Umbilical cord (tissue), 2 donors: ENCODE data around the gene ATXN10. TPM values are rescaled to one million over a fixed set of nuclear protein-coding genes. Genes with fewer than 3 reads are reported as not detected.
"Not testable (repeated sequence)": the region's sequence is repeated elsewhere in the genome, so short reads cannot be mapped to it uniquely, and the experiment has no call there.

Experiments
- DNase-seq: peaks from one replicate; pipeline ENCODE4 v3.0.0-alpha.2; 2015; ENCODE audit warnings: low spot score
- total RNA-seq: library from RNA; depleted of rRNA; stranded (reverse); fragments of >200 nt; gene quantifications from one replicate; pipeline ENCODE4 v1.2.3, GENCODE V29; 2014; ENCODE audit warnings: low replicate concordance; ENCODE audit not compliant: insufficient read depth

The ATXN10 gene
- total RNA-seq, 1 donor from 2014 or later: 175 TPM

- DNase-seq: peak; percentile 41
These were observed 113.0 kb downstream of the ATXN10 start for GRCh38 chr22:45784357-45785277.

- DNase-seq: peak; percentile 14
These were observed 113.8 kb downstream of the ATXN10 start for GRCh38 chr22:45785458-45785857.

DNA sequence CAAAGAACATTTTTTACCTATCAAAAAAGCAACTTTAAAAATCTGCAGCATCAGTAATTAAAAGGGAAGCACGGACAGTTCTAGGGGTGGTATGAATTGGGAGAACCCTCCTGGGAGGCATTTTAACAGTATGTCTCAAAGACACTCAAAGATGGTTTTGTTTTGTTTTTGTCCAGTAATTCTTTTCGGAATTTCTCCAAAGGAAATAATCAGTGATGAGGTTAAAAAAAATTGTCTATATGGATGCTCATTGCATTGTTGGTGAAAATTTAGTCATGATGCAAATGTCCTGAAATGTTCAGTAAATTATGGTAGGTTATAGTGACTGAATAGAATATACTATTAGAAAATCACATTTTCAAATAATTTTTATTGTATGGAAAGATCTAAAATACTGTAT lies 115.1 kb downstream of the ATXN10 start:
- no peak for DNase-seq

DNA sequence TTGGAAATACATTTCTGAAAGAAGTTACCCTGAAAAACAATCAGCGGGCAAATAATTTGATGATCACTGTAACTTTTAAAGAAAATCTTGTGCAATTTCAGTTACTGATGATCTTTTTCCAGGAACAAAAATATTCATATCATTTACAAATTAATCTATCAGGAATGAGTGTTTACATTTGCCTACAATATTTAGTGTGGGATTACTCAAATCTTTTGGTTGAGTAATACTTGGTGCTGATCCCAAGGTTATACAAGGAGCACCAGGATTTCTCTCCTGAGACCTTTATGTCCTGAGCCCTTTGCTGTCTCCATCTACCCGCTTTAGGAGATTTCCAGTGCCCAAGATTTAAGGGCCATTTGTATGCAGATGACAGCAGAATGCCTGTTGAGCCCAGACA lies 116.1 kb downstream of the ATXN10 start:
- no peak for DNase-seq

DNA sequence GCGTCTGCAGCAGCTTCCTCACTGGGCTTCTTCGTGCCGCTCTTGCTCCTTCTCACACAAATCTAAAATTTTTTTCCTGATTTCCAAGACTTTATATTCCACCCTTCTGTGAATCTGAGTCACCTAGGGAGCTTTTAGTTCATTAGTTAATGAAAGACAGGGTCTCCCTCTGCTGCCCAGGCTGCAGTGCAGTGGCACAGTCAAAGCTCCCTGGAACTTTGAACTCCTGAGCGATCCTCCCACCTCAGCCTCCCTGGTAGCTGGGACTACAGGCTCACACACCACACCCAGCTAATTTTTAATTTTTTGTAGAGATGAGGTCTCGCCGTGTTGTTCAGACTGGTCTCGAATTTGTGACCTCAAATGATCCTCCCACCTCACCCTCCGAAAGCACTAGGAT lies 116.9 kb downstream of the ATXN10 start:
- no peak for DNase-seq

GRCh38 chr22:45790401-45790800 lies 118.8 kb downstream of the ATXN10 start:
- DNase-seq: no peak

- no peak for DNase-seq
These were observed 121.5 kb downstream of the ATXN10 start for GRCh38 chr22:45793161-45793560.

- DNase-seq: no peak
These were observed 122.3 kb downstream of the ATXN10 start for GRCh38 chr22:45793892-45794291.

- not testable (repeated sequence) for DNase-seq
These were observed 124.4 kb downstream of the ATXN10 start for GRCh38 chr22:45796009-45796408.

DNA sequence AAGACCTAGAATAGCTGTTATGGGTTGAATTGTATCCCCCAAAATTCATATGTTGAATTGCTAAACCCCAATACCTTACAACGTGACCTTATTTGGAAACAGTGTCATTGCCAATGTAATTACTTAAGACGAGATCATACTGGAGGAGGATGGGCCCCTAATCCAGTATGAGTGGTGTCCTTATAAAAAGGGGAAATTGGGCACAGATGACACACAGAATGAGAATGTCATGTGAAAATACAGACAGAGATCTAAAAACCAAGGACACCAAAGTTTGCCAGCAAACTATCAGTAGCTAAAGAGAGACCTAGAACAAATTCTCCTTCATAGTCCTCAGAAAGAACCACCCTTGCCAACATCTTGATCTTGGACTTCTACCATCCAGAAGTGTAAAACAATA lies 127.7 kb downstream of the ATXN10 start:
- DNase-seq: no peak

- DNase-seq: no peak
These were observed 130.4 kb downstream of the ATXN10 start for GRCh38 chr22:45802054-45802453.

- peak; percentile 50 for DNase-seq
These were observed 132.8 kb downstream of the ATXN10 start for GRCh38 chr22:45804319-45804985.

DNA sequence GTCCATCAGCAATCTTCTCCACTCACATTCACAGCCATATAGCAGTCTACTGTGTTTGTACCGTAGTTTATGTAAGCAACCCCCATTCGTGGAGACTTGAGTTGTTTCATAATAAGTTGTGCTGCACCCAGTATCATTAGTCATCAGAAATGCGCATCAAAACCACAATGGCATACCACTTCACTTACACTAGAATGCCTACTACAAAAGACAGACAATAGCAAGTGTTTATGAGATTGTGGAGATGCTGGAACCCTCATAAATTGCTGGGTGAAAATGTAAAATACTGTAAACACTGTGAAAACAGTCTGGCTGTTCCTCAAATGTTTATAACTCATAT lies 133.3 kb downstream of the ATXN10 start:
- no peak for DNase-seq

DNA sequence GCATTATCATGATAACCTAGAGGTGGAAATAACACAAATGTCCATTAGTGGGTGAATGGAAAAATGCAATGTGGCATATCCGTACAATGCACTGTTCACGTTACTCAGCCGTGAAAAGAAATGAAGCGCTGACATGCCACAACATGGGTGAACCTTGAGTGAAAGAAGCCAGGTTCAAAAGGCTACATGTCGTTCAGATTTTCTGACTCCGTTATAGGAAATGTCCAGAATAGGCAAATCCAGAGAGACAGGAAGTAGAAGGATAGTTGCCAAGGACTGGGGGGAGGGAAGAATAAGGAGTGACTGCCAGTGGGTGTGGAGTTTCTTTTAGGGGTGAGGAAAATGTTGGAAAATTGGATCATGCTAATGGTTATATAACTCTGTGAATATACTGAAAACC lies 133.8 kb downstream of the ATXN10 start:
- no peak for DNase-seq

DNA sequence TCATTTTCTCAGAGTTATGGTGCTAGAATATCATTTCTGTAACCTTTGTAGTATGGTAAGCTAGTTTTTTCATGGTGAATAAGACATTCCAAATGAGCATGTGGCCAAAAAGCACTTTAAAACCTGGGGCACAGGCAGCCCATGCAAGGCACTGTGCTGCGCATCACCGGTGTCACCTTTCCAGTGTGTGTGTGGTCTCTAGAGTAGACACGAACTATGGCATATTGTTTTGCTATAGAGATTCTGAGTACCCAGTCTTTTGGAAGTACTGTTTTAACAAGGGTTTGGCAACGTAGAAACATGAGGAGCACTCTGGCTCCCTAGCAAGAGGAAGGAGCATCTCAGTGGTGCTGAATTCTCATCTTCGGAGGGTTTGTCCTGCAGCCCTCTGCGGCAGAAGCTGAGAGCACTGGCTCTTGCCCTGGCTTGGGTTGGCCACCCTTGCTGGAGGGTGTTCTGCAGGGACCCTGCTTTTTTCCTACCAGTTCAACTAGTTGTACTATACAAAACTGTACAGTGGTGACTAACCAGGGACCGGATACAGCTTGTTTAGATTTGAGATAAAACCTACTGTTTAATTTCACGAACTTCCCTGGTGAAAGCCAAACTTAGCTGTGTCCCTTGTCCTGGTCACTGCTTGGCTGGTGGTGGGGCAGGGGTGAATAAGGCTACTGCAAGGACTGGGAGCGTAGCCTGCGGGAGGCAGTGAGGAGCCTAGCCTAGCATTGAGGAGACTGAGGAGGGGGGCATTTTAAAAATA lies 135.7 kb downstream of the ATXN10 start:
- DNase-seq: no peak

GRCh38 chr22:45812910-45813309 lies 141.3 kb downstream of the ATXN10 start:
- DNase-seq: no peak

DNA sequence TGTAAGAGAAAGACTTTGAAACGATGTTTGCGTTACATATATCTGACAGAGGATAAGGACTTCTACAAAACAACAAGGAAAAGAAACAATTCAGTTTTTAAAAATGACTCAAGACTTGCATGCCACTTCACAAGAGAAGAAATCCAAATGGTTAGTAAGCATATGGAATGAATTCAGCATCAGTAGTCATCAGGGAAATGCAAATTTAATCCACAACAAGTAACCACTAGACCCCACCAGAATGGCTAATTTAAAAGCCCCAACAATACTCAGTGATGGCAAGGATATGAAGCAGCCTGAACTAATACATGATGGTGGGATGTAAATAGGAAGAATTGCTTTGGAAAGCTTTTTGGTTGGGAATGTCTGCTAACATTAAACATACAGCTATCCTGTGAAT lies 142.6 kb downstream of the ATXN10 start:
- DNase-seq: no peak

DNA sequence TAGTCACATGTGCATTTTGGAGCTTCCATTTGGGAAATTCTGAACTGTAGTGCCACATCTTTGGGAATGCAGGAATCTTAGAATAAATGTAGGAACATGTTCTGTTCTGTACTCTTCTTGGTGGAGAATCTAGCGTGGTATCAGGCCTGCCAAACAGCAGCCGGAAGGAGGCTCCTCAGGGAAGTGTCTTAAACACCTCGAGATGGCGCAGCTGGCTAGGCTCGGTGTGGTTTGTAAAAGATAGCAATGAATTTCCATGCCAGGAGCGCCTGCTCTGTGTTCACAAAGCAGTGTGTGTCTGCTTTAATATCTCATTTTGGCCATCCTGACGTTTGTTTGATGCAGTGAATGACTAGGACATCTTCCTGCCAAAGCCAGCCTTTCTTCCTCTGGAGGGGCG lies 145.1 kb downstream of the ATXN10 start:
- DNase-seq: no peak

GRCh38 chr22:45817745-45818423 lies 146.2 kb downstream of the ATXN10 start:
- peak; percentile 44 for DNase-seq

DNA sequence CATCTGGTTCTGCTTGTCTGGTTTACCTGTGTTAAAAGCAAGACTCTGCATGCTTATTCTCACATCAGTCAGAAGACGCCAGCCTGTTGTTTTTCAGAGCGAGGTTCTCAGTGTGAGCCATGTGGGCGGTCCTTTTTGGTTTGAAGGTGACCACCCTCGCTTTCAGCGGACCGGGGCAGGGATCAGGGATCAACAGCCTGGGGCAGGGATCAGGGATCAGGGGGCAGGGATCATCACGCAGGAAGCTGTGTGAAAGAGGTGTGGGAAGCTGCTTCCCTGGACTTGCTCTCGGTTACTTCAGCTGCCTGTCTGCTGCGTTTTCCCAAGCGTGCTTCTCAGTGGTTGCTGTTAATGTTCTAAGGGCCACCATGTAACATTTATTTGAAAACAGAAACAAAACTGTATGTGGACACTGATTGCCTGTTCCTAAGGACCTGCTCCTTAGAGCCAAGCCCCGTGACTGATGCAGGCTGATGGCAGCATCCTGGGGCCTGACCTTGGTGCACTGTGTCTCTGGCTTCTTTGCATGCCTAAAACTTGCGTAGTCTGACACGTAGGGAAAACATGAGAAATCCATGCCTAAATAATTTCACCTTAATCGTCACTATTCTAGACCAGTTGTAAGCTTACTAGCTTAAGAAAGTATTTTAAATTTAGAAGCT lies 146.9 kb downstream of the ATXN10 start:
- no peak for DNase-seq

- DNase-seq: no peak
These were observed 147.7 kb downstream of the ATXN10 start for GRCh38 chr22:45819305-45819704.
